Esophagus muscularis mucosa (tissue), 4 donors: Measurements from ENCODE around the gene TNS4.

ENCODE experiments used
- EP300 ChIP-seq: sonication (generic); formaldehyde crosslinking; IDR thresholded peaks from one replicate; pipeline ENCODE4 v1.6.1; 2017; ENCODE audit warnings: antibody characterized with exemption
- POLR2A ChIP-seq: fragments of 450-650 bp; IDR thresholded peaks from one replicate; pipeline ENCODE4 v1.6.1; 2017; ENCODE audit warnings: antibody characterized with exemption, moderate library complexity, mild to moderate bottlenecking, low read depth
- POLR2AphosphoS5 ChIP-seq, 2 donors: sonication (generic); formaldehyde crosslinking; IDR thresholded peaks; one replicate each; pipeline ENCODE4 v1.6.1; 2017; ENCODE audit warnings: antibody characterized with exemption in 2 of 2
- TF ChIP-seq, protein P1 (sequence below), 3 experiments: fragments of 200-600 bp in 2 of 3; fragments of 450-650 bp in 1 of 3; sonication (generic) in 2 of 3; IDR thresholded peaks; one replicate each; pipeline ENCODE4 v1.5.1; 2017 to 2019; ENCODE audit warnings: antibody characterized with exemption in 3 of 3, mild to moderate bottlenecking in 2 of 3, moderate library complexity in 1 of 3

DNA sequence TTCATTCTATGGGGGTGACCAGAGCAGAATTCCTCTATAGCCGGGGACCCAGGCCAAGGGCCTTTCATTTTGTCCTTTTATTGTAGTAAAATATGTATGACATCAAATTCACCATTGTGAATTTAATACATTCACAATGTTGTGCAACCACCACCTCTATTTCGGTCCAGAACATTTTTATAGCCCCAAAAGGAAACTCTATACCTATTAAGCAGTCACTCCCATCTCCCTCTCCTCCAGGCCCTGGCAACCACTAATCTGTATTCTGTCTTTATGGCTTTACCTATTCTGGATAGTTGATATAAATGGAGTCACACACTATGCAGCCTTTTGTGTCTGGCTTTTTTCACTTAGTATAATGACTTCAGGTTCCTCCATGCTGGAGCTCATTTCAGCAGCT lies 9.7 kb upstream of the TNS4 start:
- TF ChIP-seq, protein P1, sequence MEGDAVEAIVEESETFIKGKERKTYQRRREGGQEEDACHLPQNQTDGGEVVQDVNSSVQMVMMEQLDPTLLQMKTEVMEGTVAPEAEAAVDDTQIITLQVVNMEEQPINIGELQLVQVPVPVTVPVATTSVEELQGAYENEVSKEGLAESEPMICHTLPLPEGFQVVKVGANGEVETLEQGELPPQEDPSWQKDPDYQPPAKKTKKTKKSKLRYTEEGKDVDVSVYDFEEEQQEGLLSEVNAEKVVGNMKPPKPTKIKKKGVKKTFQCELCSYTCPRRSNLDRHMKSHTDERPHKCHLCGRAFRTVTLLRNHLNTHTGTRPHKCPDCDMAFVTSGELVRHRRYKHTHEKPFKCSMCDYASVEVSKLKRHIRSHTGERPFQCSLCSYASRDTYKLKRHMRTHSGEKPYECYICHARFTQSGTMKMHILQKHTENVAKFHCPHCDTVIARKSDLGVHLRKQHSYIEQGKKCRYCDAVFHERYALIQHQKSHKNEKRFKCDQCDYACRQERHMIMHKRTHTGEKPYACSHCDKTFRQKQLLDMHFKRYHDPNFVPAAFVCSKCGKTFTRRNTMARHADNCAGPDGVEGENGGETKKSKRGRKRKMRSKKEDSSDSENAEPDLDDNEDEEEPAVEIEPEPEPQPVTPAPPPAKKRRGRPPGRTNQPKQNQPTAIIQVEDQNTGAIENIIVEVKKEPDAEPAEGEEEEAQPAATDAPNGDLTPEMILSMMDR (IDR thresholded peaks at IDR 0.05) = no peak
- TF ChIP-seq POLR2A (no peak), EP300 (no peak), POLR2AphosphoS5 (IDR thresholded peaks at IDR 0.05) (no peak)
